Gastrocnemius medialis (tissue), 4 donors: Measurements from ENCODE around the gene SURF2.

Source experiments
- CTCF ChIP-seq, 5 experiments: fragments of 450-650 bp in 3 of 5; fragments of 200-600 bp in 2 of 5; sonication (generic) in 2 of 5; IDR thresholded peaks in 4 of 5; conservative IDR thresholded peaks in 1 of 5; 1 replicate in 4 of 5; 2 replicates in 1 of 5; pipeline ENCODE4 v1.5.1; 2016 to 2019; ENCODE audit warnings: antibody characterized with exemption in 5 of 5, mild to moderate bottlenecking in 3 of 5, moderate library complexity in 3 of 5
- POLR2A ChIP-seq, 2 donors: fragments of 450-650 bp; IDR thresholded peaks; one replicate each; pipeline ENCODE4 v1.6.1; 2017; ENCODE audit warnings: antibody characterized with exemption in 2 of 2, mild to moderate bottlenecking in 2 of 2, moderate library complexity in 2 of 2

- TF ChIP-seq CTCF (IDR thresholded peaks at IDR 0.05 in 4 of 5, conservative IDR thresholded peaks at IDR 0.05 in 1 of 5): no peak
- no peak for TF ChIP-seq POLR2A (IDR thresholded peaks at IDR 0.05)
Observed at GRCh38 chr9:133389562-133389961, 33.2 kb downstream of the SURF2 start.
